ENCODE results near the gene ZNHIT6.

DNA sequence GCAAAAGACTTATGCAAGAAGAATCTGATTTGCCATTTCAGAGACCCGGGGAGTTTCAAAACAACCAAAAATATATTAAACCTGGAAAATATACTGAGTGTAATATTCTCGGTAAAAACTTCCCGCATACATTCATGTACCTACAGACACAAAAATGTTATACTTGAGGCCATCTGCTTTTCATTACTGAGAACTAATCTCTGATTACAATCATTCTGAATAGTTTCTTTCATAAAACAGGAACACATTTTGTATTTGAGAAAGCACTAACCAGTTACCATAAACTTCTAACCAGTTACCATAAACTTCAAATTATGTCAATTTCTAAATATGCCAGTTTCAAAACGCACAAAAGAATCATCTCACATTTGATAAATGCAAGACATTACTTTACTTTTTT lies 7.8 kb downstream of the ZNHIT6 start:
- TF ChIP-seq, protein P1, sequence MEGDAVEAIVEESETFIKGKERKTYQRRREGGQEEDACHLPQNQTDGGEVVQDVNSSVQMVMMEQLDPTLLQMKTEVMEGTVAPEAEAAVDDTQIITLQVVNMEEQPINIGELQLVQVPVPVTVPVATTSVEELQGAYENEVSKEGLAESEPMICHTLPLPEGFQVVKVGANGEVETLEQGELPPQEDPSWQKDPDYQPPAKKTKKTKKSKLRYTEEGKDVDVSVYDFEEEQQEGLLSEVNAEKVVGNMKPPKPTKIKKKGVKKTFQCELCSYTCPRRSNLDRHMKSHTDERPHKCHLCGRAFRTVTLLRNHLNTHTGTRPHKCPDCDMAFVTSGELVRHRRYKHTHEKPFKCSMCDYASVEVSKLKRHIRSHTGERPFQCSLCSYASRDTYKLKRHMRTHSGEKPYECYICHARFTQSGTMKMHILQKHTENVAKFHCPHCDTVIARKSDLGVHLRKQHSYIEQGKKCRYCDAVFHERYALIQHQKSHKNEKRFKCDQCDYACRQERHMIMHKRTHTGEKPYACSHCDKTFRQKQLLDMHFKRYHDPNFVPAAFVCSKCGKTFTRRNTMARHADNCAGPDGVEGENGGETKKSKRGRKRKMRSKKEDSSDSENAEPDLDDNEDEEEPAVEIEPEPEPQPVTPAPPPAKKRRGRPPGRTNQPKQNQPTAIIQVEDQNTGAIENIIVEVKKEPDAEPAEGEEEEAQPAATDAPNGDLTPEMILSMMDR (IDR thresholded peaks at IDR 0.05) = no peak
- TF ChIP-seq POLR2AphosphoS5 (IDR thresholded peaks at IDR 0.05) = no peak

Measured in suprapubic skin (tissue), 3 donors.